Measurements from ENCODE around the gene KRTAP5-3. TPM values are rescaled to one million over a fixed set of nuclear protein-coding genes. Genes with fewer than 3 reads are reported as not detected.

KRTAP5-3 gene
- total RNA-seq, 1 donor from 2014 or later, result not detected

GRCh38 chr11:1629326-1630185 lies 21.3 kb upstream of the KRTAP5-3 start, which contains the start of gene KRTAP5-5:
KRTAP5-5 (plus strand) TSS chr11:1629775; CDS start chr11:1629841, 66 bp downstream.
- Mint-ChIP-seq H3K9me3 (no peaks in the 10 kb centered on the region), H3K27ac (no peak within 1 kb of the TSS), H3K4me1 (peaks cover 12% of the 10 kb centered on the region), H3K36me3 (no peaks in the 10 kb centered on the region), H3K4me3 (no peak within 1 kb of the TSS), H3K27me3 (ENCODE audit: low read depth) (peaks cover 78% of the 10 kb centered on the region)
- DNase-seq (ENCODE audit: low spot score in 2 of 2, unreplicated experiment in 2 of 2), result no peak
- TF ChIP-seq, protein P1, sequence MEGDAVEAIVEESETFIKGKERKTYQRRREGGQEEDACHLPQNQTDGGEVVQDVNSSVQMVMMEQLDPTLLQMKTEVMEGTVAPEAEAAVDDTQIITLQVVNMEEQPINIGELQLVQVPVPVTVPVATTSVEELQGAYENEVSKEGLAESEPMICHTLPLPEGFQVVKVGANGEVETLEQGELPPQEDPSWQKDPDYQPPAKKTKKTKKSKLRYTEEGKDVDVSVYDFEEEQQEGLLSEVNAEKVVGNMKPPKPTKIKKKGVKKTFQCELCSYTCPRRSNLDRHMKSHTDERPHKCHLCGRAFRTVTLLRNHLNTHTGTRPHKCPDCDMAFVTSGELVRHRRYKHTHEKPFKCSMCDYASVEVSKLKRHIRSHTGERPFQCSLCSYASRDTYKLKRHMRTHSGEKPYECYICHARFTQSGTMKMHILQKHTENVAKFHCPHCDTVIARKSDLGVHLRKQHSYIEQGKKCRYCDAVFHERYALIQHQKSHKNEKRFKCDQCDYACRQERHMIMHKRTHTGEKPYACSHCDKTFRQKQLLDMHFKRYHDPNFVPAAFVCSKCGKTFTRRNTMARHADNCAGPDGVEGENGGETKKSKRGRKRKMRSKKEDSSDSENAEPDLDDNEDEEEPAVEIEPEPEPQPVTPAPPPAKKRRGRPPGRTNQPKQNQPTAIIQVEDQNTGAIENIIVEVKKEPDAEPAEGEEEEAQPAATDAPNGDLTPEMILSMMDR (IDR thresholded peaks at IDR 0.05; ENCODE audit: unreplicated experiment), result no peak

DNA sequence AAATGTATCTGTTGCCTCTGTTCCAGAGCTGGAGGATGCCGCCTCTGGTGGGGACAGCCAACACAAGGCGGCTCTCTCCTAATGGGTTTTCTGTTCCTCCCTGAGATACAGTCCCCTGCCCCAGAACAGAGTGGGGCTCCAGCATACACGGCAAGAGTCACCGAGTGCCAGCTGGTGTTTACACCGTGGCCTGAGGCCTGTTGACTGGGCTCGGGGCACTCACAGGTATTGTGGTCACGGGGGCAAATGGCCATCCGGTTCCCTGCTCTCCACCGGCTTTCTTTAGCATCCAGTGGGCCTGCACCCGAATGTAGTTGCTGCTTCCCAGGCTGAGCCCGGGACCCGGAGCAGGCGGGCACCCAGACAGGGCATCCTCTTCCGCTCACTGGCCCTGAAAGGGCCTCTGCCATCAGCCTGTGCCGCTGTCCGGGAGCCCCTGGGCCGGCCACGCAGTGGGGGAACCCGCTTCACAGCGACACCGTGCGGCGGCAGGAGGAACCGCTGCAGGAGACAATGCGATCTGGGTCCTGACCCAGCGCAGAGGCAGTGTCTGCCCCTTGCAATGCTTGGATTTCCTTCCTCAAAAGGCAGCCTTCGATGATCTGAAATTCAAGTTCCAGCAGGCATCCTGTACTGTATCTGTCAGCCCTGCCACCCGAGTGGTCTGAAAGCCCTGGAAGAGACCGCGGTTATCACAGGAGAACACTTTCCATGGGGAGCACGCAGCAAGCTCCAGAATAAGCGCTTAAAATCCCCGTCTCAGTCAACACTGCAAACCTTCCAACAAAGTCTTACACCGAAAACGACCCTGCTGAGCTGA lies 20.5 kb upstream of the KRTAP5-3 start:
- no peak overlapping the region for H3K4me3 Mint-ChIP-seq
- DNase-seq (ENCODE audit: low spot score in 2 of 2, unreplicated experiment in 2 of 2), result peak; percentile 53 to 82
- TF ChIP-seq, protein P1 (IDR thresholded peaks at IDR 0.05; ENCODE audit: unreplicated experiment), result peak; percentile 93
- no peak overlapping the region for H3K27ac Mint-ChIP-seq
- H3K9me3 Mint-ChIP-seq, result no peaks in the 10 kb centered on the region
- H3K4me1 Mint-ChIP-seq, result peaks cover 12% of the 10 kb centered on the region
- H3K36me3 Mint-ChIP-seq, result no peaks in the 10 kb centered on the region
- peaks cover 75% of the 10 kb centered on the region for H3K27me3 Mint-ChIP-seq (ENCODE audit: low read depth)

- Mint-ChIP-seq H3K9me3 (no peaks in the 10 kb centered on the region), H3K27me3 (ENCODE audit: low read depth) (peaks cover 57% of the 10 kb centered on the region), H3K36me3 (no peaks in the 10 kb centered on the region), H3K4me1 (peaks cover 8% of the 10 kb centered on the region), H3K4me3 (no peak overlapping the region), H3K27ac (no peak overlapping the region)
- no peak for DNase-seq (ENCODE audit: low spot score in 2 of 2, unreplicated experiment in 2 of 2)
- TF ChIP-seq, protein P1 (IDR thresholded peaks at IDR 0.05; ENCODE audit: unreplicated experiment), result no peak
Observed at GRCh38 chr11:1625541-1625940, 17.3 kb upstream of the KRTAP5-3 start.

- no peak for DNase-seq (ENCODE audit: low spot score in 2 of 2, unreplicated experiment in 2 of 2)
- H3K36me3 Mint-ChIP-seq, result no peaks in the 10 kb centered on the region
- H3K9me3 Mint-ChIP-seq, result no peaks in the 10 kb centered on the region
- H3K27ac Mint-ChIP-seq, result no peak overlapping the region
- H3K27me3 Mint-ChIP-seq (ENCODE audit: low read depth), result peaks cover 54% of the 10 kb centered on the region
- H3K4me1 Mint-ChIP-seq, result peaks cover 7% of the 10 kb centered on the region
- no peak overlapping the region for H3K4me3 Mint-ChIP-seq
- TF ChIP-seq, protein P1 (IDR thresholded peaks at IDR 0.05; ENCODE audit: unreplicated experiment), result no peak
Observed at GRCh38 chr11:1624621-1625020, 16.4 kb upstream of the KRTAP5-3 start.

- H3K27ac Mint-ChIP-seq, result no peak overlapping the region
- H3K36me3 Mint-ChIP-seq, result no peaks in the 10 kb centered on the region
- H3K27me3 Mint-ChIP-seq (ENCODE audit: low read depth), result peaks cover 51% of the 10 kb centered on the region
- no peak for DNase-seq (ENCODE audit: low spot score in 2 of 2, unreplicated experiment in 2 of 2)
- H3K4me1 Mint-ChIP-seq, result peaks cover 7% of the 10 kb centered on the region
- TF ChIP-seq, protein P1 (IDR thresholded peaks at IDR 0.05; ENCODE audit: unreplicated experiment), result no peak
- H3K9me3 Mint-ChIP-seq, result no peaks in the 10 kb centered on the region
- H3K4me3 Mint-ChIP-seq, result no peak overlapping the region
Observed at GRCh38 chr11:1623716-1624115, 15.5 kb upstream of the KRTAP5-3 start.
